Activated T-cell treated with anti-CD3 and anti-CD28 coated beads, Interleukin-2, amount 50 U/mL, for 48 hours (primary cell): ENCODE data around the gene DDA1.
"Not testable (repeated sequence)": the region's sequence is repeated elsewhere in the genome, so short reads cannot be mapped to it uniquely, and the experiment has no call there.

ENCODE experiments used
- DNase-seq, 2 experiments: peaks; one replicate each; pipeline ENCODE4 v3.0.0-alpha.2; 2020

Gene DDA1

GRCh38 chr19:17348700-17349099 is 39.3 kb downstream of the DDA1 start:
- no peak for DNase-seq

- no peak for DNase-seq
Observed at GRCh38 chr19:17351815-17352435, 42.6 kb downstream of the DDA1 start.

GRCh38 chr19:17352608-17353280 is 43.4 kb downstream of the DDA1 start:
- DNase-seq = no peak

- DNase-seq = no peak
Observed at GRCh38 chr19:17353386-17353785, 44.0 kb downstream of the DDA1 start.

- no peak for DNase-seq
Observed at GRCh38 chr19:17357078-17357666, 47.8 kb downstream of the DDA1 start.

GRCh38 chr19:17357724-17358123 is 48.4 kb downstream of the DDA1 start:
- no peak for DNase-seq

GRCh38 chr19:17358395-17358794 is 49.0 kb downstream of the DDA1 start:
- no peak for DNase-seq

GRCh38 chr19:17359905-17360800 is 50.8 kb downstream of the DDA1 start:
- DNase-seq = no peak

- DNase-seq = not testable (repeated sequence)
Observed at GRCh38 chr19:17363852-17364605, 54.7 kb downstream of the DDA1 start.

GRCh38 chr19:17365361-17365760 is 56.0 kb downstream of the DDA1 start:
- no peak for DNase-seq

GRCh38 chr19:17370026-17370587 is 60.7 kb downstream of the DDA1 start:
- no peak for DNase-seq
